Activated naive CD4-positive, alpha-beta T cell (primary cell): ENCODE results near the gene ANKRD23.

ENCODE experiments used
- DNase-seq, 4 experiments: peaks; one replicate each; lab custom pipeline; 2025; lab: John Stamatoyannopoulos, UW

ANKRD23 gene

DNA sequence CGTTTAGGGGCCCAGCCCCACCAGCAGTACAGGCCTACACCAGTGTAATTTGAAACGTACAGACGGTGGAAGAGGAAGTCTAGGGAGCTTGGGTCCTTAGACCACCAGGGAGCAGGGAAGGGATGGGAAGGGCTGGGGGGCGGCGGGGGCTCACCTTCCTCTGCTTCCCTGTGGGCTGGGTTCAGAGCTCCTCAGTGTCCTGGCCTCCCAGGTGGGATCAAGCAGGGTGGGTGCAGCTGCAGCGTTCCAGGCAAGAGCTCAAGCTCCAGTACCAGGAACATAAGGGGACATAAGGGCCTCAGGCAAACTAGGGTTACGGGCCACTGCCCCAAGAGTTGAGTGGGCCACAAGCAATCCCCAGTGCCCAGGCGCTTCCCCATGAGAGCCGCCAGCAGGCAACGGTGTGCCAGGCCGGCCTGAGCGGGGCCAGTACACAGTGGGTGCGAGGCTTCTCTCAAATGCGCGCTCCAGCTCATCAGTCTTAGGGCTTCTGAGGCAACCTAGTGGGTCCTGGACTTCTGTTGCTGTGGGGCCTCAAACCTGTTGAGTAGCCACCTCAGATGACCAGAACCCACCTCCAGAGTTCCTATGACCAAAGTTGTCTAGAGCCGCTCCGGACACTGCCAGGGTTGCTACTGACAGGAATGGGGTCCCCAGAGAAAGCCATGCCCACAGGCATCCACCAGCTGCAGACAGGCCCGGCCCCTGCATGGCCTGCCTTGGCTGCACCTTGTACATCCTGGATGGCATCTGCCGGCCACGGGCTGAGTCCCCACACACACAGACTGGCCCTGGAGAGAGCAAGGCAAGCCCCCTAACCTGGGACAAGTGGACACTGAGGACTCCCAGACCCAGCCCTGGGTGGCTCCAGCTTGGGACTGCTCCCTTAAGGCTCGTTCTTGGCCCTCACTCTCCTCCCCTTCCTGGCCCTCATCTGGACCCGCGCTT lies 5.2 kb downstream of the ANKRD23 start:
- DNase-seq = no peak

- no peak for DNase-seq
Measured at GRCh38 chr2:96837575-96837974, 6.2 kb downstream of the ANKRD23 start.

DNA sequence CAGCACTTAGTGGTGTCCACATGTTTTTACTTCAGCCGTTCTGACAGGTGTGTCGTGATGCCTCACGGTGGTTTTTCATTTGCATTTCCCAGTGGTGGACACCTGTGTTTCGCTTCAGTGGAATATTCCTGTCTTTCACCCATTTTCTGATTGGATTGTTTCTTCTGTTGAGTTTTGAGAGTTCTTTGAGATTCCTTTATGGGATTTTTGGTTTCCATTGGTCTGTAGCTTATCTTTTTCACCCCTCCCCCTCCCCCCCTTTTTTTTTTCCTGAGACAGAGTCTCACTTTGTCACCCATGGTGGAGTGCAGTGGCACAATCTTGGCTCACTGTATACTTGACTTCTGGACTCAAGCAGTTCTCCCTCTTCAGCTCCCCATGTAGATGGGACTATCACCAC lies 8.0 kb downstream of the ANKRD23 start:
- DNase-seq = no peak

- DNase-seq = no peak
Measured at GRCh38 chr2:96832754-96833507, 10.9 kb downstream of the ANKRD23 start.

DNA sequence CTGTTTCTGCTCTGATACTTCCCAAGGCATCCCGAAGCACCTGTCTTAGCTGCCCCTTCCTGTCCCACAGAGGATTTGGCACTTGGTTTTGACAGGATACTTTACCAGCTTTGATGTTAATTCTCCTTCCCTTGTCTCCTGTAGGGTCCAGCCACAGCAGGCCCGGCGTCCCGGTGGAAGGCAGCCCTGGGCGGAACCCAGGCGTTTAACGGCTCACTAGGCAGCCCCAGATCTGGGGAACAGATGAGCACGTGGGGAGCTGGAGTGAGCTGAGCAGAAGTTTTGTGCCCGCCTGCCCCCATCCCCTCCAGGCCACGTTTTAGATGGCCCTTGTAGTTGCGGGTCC lies 11.4 kb downstream of the ANKRD23 start:
- DNase-seq = no peak

DNA sequence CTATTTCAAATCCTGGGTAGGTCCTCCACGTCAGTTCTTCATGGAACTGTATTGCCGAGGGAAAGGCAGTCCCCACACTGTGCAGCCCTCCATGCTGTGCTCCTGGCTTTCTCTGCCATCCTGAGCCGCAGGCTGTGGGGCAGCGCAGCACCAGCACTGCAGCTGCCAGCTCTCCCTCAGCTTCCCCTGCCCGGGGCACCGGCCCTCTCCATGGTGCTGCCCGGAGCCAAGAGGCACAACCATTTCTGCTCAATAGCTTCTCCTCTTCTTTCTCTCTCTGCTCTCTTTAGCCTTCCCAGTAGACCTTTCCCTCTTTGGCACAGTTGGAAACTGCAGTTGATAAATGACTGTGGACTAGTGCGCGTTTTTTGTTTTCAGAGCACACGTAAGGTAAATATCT lies 12.1 kb downstream of the ANKRD23 start:
- no peak for DNase-seq

- no peak for DNase-seq
Measured at GRCh38 chr2:96830044-96830562, 13.7 kb downstream of the ANKRD23 start.

DNA sequence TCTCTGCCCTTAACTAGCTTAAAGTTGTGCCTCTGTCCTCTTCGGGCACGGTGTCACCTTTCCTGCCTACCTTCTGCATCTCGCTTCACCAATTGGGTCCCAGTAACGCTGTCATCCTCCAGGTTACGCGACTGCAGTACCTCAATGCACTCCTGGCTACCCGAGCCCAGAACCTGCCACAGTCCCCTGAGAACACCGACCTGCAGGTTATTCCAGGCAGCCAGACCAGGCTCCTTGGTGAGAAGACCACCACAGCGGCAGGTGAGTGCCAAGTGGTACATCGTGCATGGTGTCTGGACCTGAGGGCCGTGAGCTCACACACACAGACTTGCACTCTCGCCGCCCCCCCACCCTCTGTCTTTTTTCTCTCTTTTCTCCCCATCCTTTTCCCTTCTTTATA lies 14.9 kb downstream of the ANKRD23 start:
- no peak for DNase-seq

GRCh38 chr2:96828436-96828835 lies 15.4 kb downstream of the ANKRD23 start:
- no peak for DNase-seq

DNA sequence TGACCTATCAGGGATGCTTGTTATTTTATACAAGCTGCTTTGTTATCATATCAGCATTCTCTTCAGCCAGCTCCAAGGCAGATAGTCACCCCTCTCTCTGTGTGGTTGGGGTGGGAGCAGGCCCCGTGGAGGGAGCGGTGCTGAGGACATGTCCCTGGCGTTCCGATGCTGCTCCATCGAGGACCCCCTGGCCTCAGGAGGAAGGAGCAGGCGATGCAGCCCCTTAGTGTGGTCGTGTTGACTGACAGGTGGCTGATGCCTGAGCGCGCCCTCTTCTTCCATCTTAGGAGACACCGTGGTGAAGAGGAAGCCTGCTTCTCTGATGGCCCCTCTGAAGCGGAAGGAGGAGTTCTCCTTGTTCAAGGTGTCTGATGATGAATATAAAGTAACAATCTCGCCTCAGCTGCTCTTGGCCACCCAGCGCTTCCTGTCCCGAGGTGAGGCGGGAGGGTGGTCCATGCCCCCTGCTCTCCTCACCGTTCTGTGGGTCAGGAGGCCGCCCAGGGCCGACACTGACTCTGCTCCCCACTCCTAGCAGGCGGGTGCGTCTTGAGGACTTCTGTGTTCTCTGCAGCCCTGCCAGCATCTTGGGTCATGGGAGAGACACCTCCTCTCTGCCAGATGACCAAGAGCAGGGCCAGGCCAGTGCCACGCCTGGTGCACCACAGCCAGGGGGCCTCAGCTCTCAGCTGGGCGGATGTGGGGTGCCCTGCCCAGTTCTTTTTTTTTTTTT lies 17.1 kb downstream of the ANKRD23 start:
- no peak for DNase-seq

DNA sequence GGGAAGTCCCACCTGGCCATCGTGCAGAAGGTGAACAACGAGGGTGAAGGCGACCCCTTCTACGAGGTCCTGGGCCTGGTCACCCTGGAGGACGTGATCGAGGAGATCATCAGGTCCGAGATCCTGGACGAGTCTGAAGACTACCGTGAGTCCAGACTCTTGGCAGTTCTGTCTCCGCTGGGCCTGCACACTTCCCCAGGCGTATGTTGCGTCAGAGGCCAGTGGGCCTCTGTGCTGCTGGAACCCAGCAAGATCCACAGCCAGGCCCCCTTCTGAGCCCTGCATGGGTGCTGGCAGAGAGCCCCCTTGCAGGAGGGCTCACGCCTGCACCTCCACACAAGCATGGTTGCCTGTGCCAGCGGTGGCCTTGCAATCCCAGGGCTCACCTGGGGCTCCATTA lies 18.8 kb downstream of the ANKRD23 start:
- DNase-seq = no peak

GRCh38 chr2:96824079-96824870 lies 19.5 kb downstream of the ANKRD23 start:
- no peak for DNase-seq

DNA sequence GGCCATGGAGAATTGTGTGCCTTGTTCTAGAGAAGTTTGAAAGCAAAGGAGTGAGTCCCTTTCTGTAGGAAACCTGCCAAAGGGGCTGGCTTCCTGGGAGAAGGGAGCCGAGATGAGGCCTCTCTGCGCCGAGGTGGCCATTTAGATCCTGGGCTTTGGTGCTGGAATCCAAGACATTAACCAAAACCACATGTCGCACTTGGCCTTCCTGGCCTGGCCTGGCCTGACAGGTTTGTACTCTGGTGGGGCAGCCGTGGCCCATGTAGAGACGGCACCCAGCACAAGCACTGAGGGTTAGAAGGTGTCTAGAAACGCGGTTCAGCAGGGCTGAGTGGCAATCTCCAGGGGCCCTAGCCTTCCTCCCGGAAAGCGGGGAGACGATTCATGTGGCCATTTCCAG lies 20.6 kb downstream of the ANKRD23 start:
- DNase-seq = no peak

- DNase-seq = no peak
Measured at GRCh38 chr2:96822786-96823185, 21.0 kb downstream of the ANKRD23 start.

- no peak for DNase-seq
Measured at GRCh38 chr2:96821113-96821675, 22.6 kb downstream of the ANKRD23 start.

DNA sequence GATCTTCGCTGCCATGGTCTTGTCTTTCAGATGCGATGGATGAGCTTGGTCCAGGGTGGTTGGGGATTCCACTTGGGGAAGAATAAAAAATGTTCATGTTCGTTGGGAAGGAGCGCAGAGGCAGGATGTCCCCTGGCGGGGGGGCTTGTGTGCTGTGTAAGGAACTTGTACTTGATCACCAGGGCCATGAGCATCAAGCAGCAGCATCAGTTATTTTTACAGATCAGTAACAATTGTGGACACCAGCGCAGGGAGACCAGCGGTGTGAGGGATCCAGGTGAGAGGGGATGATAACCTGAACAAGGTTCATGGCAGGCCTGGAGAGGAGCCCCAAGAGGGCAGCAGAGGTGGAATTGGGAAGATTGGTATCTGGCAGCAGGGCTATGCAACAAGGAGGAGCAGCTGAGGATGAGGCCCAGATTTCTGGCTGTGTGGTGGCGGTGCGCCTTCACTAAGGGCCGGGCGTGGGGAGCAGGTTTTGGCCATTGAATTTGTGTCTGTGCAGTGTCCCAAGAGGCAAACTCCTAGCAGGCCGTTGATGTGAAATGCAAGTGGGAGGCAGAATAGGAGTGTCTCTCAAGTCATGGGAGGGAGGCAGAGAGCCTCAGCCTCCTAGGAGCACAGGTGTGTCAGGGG lies 23.8 kb downstream of the ANKRD23 start:
- no peak for DNase-seq

DNA sequence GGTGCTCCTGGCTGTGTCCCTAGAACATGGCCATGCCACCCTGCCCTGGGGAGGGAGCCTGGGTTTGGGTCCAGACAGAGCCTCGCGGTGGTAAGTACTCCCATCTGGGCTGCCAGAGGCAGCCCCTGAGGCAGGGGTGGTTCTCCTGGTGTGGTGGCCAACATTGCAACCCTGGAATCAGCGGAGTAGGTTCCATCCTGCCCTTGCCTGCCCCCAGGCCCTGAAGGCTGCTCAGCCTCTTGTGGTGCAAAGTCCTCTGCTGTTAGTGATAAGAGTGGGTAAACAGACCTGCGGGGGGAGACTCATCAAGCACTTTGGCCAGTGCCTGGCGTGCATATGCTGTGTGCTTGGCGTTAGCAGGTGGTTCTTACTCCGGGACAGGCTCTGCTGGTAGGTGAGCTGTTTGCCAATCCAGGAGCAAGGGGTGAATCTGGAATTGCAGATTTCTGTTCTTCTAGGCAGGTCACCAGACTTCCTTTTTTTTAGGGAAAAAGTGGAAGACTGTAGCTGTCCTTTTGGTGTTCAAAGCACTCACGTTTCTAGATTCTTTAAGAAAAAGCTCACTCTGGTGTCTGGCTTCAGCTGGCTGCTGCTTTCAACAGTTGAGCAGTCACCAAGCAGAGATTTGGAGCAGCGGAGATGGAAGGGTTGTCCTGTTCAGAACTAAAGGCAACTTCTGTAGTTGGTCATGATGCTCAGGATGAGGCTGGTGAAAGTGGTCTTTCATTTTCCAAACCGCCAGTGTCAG lies 24.5 kb downstream of the ANKRD23 start:
- no peak for DNase-seq

DNA sequence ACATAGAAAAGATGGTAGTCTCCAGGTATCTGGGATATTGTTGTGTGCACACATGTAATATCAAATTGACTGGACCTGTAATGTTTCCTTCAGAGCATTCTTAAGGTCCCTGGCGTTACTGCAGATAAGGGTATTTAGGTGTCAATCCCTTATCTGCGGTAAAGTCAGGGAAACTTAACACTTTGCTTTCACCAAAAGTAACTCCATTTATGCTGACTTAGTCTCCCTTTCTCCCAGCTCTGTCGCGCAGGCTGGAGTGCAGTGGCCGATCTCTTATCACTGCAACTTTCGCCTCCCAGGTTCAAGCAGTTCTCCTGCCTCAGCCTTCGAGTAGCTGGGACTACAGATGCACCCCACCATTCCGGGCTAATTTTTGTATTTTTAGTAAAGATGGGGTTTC lies 25.9 kb downstream of the ANKRD23 start:
- no peak for DNase-seq

- no peak for DNase-seq
Measured at GRCh38 chr2:96816836-96817702, 26.8 kb downstream of the ANKRD23 start.
